ENCODE measurements around the gene NISCH.

NISCH gene

DNA sequence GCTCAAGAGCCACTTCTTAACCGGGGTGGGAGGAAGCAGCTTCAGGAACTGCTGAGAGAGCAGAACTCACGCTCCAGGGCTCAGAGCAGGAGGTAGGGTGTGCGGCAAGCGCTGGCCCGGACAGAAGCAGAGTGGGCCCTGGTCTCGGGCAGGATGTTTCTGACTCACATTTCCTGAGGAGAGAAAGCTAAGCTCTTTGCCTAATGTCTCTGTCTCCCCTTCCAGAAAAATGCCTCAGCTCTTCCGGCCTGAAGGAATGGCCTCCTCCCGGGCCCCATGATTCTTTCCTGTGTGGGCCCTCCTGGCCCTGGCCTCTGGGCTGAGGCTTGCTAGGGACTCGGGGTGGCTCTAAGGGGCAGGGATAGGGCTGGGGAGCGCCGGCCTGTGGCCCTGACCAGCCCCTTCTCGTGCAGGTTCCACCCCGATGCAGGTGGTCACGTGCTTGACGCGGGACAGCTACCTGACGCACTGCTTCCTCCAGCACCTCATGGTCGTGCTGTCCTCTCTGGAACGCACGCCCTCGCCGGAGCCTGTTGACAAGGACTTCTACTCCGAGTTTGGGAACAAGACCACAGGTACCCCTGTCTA lies 35.6 kb downstream of the NISCH start:
- no peak for DNase-seq

DNA sequence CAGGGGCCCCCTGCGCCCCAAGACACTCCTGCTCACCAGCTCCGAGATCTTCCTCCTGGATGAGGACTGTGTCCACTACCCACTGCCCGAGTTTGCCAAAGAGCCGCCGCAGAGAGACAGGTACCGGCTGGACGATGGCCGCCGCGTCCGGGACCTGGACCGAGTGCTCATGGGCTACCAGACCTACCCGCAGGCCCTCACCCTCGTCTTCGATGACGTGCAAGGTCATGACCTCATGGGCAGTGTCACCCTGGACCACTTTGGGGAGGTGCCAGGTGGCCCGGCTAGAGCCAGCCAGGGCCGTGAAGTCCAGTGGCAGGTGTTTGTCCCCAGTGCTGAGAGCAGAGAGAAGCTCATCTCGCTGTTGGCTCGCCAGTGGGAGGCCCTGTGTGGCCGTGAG lies 36.7 kb downstream of the NISCH start:
- no peak for DNase-seq

DNA sequence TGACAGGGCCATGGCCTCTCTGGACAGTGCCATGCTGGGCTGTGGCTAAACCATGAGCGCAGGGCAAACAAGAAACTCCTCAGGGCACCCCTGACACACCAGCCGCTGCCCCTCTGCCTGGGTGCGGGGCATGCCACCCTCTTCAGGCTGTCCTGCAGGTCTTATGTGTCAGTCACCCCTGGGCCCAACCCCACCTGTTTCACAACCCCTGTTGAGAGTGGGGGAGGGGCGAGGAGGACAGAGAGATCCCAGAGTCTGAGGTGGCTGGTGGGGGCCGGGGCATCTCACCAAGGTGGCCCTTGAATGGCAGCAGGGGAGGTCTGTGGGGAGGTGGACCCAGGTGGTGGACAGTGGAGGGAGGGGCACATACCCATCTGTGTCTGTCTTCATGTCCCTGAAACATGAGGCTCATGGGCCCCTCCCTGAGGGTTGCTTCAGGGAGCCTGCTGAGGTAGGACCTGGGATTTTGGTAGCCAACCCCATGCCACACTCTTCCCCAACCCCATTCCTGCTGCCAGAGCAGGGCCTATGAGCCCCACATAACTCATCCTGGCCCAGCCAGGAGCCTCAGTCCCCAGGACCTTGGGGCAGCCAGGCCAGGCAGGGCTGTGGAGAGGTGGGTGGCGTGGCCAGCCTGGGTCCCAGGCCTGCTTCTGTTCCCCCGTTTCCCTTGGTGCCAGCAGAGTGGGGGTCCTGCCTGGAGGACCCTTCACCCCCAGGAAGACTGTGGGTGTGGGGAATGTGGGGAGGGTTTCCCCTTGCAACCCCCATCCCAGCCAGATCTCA lies 38.0 kb downstream of the NISCH start:
- no peak for DNase-seq

DNA sequence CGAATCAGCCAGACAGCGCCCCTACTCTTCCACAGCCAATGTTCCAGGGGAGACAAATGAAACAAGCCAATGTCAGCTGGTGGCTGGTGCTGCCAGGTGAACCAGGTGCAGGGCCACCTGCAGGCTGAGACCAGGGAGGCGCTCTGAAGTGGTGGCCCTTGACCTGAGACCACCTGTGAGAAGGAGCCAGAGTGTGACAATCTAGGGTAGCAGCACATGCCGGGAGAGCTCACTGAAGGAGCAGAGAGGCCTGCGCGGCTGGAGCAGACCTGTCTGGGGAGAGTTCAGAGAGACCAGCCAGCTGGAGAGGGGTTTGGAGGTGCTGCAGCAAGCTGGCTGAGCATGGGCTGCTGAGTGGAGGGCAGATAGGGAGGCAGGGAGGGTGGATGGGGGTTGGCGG lies 39.0 kb downstream of the NISCH start:
- no peak for DNase-seq

DNA sequence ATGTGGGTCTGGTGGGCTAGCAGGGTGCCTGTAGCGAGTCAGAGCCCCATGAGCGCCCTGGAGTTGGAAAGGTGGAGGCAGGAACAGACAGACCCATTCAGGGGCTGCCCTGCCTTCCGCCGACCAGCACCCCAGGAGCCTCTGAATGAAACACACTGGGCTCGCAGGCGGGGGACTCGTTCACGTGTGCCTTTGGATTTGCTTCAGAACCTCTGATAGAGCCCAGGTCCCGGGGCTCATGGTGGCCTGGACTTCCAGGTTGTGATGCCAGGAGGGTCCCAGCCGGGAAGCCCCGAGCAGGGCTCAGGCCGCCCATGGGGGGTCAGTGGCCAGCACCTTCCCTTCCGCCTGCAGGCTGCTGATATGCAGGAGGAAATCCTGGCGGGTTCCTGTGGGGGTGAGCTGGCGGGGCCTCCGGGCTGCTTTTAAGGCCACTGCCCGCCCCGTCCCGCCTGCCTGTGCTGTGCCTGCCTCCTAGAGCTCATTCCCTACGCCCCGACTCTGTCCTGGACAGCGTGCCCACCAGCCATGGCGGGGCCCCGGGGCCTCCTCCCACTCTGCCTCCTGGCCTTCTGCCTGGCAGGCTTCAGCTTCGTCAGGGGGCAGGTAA lies 39.6 kb downstream of the NISCH start, which contains the start of gene STAB1:
Gene STAB1, plus strand, starts transcription at position 453 of the 610 bp plus-strand sequence. Its CDS starts 76 bp downstream, at position 529.
- DNase-seq: no peak

DNA sequence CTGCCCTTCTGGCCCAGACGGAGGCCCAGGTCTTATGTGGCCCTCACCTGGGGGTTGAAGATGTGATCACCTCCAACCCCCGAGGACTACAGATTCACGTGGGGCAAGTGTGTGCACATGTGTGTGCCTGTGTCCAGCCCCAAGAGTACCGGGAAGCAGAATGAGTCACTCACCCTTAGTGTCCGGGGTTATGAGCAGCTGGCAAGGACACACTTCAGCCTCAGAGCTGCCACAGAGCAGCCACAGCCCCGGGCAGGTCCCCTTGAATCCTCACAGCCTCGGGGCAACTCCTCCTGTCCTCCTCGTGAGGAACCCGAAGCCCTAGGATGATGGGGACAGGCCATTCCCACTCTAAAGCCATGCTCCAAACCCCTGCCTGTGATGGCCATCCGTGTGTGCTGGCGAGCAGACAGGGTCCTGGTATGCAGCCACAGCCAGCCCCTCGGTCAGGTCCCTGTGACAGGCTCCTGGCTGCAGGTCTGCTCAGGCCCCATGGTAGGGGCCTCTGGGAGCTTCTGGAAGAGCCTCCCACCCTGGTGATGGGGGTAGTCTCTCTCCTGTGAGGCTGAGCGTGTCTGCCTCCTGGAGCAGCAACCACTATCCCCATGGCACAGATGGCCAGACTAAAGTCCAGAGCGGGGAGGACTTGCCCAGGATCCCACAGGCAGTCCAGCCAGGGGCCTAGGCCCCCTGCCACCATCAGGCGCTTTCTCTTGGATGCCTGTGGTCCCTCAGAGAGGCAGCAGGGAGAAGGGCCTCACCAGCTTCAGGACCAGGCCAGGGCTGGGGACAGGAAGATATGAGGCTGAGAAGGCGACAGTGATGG lies 40.6 kb downstream of the NISCH start:
- no peak for DNase-seq

DNA sequence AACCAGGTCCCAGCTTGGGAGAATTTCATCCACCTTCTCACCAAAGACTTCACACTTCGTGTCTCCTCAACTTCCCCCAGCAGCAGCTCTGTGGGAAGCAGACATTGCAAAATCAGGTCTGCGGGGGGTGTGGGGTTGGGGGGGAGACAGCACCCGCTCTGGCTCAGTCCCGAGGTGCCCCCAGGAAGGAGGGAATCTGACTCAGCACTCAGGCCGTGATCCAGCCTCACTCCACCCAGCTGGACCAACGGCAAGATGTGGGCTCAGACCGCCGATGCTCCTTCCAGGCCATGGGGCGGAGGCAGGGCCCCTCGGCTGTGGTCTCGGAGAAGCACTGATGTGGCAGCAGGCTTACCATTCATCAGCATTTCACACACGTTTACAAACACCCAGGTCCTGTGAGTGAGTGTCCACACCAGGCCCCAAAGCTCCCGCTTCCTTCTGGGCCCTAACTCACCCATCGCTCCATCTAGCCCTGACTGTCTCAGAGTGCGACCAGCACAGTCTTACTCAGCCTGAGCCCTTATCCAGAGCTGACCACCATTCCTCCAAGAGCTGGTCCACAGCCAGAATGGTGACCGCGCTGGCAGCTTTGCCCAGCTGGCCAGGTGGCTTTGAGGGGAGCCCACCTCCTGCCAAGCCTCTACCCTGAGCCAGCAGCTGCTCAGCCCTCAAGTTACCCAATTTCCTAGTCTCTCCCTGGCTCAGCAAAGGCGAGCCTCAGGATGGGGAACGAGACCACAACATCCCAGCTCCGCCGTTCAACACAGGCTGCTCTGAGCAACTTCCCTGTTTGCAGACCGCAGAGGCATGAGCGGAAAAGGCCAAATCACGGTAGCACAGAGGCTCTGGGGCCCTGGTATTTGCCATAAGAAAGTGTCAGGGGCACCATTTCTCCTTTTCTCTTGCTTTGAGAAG lies 43.0 kb downstream of the NISCH start:
- DNase-seq: no peak

DNA sequence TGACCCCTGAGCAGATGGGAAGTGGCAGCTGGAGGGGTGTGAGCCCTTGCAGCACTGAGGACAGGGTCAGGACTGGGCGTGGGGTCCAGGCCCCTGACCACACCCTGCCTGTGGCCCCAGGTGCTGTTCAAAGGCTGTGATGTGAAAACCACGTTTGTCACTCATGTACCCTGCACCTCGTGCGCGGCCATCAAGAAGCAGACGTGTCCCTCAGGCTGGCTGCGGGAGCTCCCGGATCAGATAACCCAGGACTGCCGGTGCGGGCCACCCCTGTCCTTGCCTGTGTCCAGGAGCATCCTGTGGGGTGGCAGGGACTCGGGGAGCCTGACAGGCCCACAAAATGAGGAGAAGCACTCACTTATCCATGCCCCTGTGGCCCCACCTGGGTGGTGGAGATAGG lies 45.6 kb downstream of the NISCH start:
- DNase-seq: no peak

DNA sequence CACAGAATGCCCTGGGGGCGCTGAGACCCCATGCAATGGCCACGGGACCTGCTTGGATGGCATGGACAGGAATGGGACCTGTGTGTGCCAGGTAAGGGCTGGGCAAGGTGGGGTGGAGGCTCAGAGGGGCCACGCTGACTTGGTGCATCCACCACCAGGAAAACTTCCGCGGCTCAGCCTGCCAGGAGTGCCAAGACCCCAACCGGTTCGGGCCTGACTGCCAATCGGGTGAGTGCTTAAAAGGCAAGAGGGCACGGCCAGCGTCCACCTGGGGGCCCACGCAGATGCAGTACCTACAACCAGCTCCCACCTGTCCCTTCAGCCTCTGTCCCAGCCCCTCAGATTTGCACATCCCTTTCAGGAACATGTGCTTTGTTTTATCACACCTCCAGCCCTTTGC lies 46.6 kb downstream of the NISCH start:
- no peak for DNase-seq

DNA sequence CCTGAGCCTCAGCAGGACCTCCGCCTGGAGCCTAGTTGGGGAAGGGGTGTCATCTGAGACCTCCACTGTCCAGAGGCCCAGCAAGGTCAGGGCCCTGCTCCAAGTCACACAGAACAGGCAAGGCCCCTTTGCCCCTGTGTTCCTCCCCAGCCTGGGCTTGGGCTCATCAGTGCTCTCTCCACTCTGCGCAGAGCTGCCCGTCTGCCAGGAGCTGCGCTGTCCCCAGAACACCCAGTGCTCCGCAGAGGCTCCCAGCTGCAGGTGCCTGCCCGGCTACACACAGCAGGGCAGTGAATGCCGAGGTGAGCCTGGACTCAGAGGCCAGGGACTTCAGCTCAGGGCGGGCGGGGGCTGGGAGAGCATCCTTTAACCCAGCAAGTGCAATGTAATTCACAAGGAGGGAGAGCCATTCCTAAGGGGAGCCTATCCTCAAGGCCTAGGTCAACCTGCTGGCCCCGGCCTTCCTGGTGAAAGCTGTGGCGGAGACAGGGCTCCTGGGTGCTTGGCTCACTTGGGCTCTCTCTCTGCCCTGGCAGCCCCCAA lies 47.5 kb downstream of the NISCH start:
- no peak for DNase-seq

DNA sequence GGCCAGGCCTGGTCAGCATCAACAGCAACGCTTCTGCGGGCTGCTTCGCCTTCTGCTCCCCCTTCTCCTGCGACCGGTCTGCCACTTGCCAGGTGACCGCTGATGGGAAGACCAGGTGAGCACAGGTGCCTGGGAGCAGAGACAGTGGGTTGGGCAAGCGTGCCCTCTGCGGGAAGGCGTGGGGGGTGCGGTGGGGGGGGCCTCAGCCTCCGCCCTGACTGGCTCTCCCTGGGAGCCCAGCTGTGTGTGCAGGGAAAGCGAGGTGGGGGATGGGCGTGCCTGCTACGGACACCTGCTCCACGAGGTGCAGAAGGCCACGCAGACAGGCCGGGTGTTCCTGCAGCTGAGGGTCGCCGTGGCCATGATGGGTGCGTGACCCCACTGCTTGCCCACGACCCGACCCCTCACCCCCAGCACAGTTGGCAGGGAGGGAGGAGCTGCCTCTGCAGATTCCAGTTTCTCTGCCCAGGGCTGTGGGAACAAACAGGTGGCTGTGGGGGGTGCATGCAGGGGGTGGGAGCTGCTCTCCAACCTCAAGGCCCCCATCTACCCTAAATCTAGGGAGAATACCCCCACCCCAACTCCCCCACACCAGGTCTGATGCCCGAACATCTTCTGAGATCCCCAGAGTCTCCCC lies 48.5 kb downstream of the NISCH start:
- DNase-seq: no peak

DNA sequence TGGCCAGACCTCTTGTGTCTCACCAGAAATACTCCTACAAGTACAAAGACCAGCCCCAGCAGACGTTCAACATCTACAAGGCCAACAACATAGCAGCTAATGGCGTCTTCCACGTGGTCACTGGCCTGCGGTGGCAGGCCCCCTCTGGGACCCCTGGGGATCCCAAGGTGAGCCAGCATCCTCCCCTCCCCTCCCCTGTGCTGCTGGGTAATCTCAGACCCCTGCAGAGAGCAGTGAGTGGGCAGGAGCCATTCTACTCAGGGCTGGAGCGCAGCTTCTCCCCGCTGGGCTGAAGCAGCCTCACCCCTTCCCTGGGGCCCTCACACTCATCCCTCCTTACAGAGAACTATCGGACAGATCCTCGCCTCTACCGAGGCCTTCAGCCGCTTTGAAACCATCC lies 49.6 kb downstream of the NISCH start:
- DNase-seq: no peak

DNA sequence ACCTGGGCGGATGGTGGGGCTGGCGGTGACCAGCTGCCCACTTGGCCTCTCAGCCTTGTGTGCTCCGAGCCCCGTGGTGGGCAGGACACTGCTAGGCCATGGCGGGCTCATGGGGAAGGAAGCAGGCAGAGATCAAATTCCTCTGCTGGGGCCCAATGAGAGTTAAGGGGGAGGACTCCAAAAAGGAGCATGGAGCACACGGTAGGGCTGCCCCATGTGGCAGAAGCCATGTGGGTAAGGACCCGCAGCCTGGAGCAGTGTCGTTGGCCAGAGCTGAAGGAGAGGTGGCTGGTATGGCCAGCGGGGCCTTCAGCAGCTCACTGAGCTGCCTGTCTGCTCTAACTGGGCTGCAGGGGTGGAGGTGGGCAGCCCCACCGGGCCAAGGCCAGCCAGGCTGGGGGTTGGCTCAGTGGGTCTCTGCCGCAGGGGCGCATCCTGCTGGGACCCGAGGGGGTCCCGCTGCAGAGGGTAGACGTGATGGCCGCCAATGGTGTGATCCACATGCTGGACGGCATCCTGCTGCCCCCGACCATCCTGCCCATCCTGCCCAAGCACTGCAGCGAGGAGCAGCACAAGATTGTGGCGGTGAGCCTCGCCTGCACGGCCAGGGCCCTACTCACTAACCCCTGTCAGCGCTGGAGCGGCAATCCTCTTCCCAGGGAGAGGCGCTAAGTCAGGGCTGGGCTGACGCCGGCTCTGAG lies 51.0 kb downstream of the NISCH start:
- no peak for DNase-seq

DNA sequence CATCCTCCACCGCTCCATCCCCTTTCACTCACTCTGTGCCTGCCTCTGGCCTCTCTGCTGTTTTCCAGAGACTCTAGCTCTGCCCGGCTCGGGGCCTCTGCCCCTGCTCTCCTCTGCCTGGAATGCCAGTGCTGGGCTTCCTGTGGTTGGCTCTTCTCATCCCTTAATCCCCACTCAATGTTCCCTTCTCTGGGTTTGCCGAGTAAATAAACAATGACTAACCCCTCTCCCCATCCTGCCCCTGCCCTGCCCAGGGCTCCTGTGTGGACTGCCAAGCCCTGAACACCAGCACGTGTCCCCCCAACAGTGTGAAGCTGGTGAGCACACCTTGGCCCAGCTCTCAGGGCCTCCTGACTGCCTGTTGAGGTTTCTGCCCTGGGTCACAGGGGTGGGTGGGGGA lies 52.0 kb downstream of the NISCH start:
- no peak for DNase-seq

DNA sequence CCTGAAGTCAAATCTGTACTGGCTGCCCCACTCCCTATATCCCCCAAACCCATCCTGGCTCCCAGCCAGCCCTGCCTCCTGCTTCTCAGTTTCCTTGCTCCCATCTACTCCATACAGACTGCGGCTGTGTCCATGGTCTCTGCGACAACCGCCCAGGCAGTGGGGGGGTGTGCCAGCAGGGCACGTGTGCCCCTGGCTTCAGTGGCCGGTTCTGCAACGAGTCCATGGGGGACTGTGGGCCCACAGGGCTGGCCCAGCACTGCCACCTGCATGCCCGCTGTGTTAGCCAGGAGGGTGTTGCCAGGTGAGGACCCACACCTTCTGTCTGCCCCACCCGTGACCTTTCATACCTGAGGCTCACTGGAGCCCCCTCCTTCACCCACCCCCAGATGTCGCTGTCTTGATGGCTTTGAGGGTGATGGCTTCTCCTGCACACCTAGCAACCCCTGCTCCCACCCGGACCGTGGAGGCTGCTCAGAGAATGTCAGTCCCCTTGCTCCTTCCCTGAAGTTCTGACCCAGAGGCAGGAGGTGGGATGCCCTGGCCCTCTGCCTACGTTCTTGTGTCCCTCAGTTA lies 54.4 kb downstream of the NISCH start:
- DNase-seq: no peak

DNA sequence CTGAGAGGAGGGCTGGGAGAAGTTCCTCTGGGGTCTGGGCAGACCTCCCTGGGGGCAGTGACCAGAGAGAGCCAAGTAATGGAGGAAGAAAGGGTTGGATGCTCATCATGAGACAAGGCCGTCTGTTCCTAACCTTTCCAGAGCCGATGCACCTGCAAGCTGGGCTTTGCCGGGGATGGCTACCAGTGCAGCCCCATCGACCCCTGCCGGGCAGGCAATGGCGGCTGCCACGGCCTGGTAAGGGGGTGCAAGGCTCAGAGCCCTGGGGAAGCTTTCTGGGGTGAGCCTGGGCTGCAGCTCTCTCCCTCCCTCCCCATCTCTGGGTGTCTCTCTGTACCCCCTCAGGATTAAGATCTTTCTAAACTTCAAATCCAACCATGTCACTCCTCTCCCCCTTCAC lies 56.1 kb downstream of the NISCH start:
- no peak for DNase-seq

DNA sequence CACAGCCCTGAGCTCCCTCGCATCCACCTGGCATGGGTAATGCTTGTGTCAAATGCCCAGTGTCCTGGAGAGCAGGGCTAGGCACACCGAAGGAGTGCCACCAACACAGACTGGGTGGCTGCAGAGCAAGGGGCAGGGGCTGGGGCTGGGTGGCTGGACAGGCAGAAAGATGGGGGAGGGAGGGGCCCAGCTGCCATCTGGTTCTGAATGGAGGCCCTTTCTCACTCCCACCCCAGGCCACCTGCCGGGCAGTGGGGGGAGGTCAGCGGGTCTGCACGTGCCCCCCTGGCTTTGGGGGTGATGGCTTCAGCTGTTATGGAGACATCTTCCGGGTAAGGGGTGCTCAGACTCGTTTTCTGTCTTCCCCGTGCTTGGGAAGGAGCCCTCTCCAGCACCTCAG lies 56.7 kb downstream of the NISCH start:
- no peak for DNase-seq

DNA sequence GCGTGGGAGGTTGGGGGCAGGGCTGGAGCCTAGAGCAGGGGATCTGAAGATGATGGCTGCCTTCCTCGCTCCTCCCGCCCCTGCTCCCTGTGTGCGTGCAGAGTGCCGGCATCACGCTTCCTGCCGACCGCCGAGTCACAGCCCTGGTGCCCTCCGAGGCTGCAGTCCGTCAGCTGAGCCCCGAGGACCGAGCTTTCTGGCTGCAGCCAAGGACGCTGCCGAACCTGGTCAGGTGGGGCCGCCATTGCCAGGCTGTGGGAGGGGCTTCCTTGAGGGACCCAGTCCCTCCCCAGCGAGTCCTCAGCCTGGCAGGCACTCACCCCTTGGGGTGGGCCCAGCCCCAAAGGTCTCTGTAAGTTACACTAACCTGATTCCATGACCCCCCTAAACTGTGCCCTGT lies 57.3 kb downstream of the NISCH start:
- no peak for DNase-seq

DNA sequence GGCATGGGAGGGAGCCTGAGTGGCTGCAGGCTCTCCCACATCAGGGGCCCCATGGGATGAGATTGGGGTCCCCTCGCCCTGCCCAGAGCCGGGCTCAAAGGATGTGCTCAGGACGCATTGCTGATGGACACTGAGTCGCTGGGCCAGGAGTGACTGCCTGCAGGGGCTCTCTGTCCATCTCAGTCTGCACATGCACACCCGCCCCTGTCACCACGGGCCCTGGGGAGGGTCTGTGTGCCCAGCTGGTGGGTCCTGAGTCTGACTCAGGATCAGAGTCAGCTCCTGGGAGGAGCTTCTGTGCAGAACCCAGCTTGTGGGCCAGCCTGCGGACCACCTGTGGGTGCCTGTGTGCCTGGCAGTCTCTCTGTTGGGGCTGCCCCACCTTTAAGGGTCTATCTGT lies 57.9 kb downstream of the NISCH start:
- no peak for DNase-seq

DNA sequence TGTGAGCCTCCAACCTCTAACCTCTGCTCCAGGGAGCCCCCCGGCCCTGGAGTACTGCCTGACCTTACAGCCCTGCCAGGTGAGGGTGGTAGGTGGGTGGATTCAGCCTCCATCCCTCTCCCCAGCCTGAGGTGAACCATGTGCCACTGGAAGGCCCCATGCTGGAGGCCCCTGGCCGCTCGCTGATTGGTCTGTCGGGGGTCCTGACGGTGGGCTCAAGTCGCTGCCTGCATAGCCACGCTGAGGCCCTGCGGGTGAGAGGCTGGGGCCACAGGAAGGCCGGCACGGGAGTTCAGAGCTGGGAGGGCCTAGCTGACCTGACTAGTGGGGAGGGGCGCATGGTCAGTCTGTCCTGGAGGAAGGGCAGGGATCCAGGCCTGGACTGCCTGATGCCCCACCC lies 59.2 kb downstream of the NISCH start:
- no peak for DNase-seq

DNA sequence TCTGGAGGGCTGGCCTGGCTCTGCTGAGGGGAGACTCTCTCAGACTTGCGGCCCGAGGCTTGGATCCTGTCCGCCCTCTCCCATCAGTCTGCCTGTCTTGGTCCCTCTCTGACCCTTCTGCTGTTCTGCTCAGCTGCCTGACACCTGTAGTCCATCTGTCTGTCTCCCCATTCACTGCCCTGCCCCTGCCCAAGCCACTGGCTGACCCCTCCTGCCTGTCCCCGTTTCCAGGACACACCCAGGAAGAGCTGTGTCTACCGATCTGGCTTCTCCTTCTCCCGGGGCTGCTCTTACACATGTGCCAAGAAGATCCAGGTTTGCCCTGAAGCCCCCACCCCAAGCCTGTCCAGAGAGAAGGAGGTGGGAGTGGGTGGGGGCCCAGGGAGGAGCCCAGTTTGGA lies 59.8 kb downstream of the NISCH start:
- no peak for DNase-seq

Data from NCI-H446 treated with DMSO at 0.1 percent for 48 hours (cell line).